Measurements from ENCODE around the gene PPP4R2.

The PPP4R2 gene

GRCh38 chr3:73029321-73029796 lies 32.7 kb downstream of the PPP4R2 start:
- TF ChIP-seq GABPA (IDR thresholded peaks at IDR 0.05; ENCODE audit: low read depth) = no peak
- TF ChIP-seq SPI1 (IDR thresholded peaks at IDR 0.05; ENCODE audit: borderline replicate concordance, low read depth) = no peak
- no peak for TF ChIP-seq POLR2AphosphoS5 (IDR thresholded peaks at IDR 0.05; ENCODE audit: low read depth)
- TF ChIP-seq, protein P1, sequence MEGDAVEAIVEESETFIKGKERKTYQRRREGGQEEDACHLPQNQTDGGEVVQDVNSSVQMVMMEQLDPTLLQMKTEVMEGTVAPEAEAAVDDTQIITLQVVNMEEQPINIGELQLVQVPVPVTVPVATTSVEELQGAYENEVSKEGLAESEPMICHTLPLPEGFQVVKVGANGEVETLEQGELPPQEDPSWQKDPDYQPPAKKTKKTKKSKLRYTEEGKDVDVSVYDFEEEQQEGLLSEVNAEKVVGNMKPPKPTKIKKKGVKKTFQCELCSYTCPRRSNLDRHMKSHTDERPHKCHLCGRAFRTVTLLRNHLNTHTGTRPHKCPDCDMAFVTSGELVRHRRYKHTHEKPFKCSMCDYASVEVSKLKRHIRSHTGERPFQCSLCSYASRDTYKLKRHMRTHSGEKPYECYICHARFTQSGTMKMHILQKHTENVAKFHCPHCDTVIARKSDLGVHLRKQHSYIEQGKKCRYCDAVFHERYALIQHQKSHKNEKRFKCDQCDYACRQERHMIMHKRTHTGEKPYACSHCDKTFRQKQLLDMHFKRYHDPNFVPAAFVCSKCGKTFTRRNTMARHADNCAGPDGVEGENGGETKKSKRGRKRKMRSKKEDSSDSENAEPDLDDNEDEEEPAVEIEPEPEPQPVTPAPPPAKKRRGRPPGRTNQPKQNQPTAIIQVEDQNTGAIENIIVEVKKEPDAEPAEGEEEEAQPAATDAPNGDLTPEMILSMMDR (IDR thresholded peaks at IDR 0.05; ENCODE audit: insufficient read depth, low read length) = no peak
- TF ChIP-seq, protein P2, sequence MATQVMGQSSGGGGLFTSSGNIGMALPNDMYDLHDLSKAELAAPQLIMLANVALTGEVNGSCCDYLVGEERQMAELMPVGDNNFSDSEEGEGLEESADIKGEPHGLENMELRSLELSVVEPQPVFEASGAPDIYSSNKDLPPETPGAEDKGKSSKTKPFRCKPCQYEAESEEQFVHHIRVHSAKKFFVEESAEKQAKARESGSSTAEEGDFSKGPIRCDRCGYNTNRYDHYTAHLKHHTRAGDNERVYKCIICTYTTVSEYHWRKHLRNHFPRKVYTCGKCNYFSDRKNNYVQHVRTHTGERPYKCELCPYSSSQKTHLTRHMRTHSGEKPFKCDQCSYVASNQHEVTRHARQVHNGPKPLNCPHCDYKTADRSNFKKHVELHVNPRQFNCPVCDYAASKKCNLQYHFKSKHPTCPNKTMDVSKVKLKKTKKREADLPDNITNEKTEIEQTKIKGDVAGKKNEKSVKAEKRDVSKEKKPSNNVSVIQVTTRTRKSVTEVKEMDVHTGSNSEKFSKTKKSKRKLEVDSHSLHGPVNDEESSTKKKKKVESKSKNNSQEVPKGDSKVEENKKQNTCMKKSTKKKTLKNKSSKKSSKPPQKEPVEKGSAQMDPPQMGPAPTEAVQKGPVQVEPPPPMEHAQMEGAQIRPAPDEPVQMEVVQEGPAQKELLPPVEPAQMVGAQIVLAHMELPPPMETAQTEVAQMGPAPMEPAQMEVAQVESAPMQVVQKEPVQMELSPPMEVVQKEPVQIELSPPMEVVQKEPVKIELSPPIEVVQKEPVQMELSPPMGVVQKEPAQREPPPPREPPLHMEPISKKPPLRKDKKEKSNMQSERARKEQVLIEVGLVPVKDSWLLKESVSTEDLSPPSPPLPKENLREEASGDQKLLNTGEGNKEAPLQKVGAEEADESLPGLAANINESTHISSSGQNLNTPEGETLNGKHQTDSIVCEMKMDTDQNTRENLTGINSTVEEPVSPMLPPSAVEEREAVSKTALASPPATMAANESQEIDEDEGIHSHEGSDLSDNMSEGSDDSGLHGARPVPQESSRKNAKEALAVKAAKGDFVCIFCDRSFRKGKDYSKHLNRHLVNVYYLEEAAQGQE (IDR thresholded peaks at IDR 0.05; ENCODE audit: insufficient replicate concordance, low read depth) = no peak
- H3K4me3 ChIP-seq (replicated peaks; ENCODE audit: insufficient read depth, low read length) = no peak overlapping the region

GRCh38 chr3:73030073-73030597 lies 33.5 kb downstream of the PPP4R2 start:
- H3K4me3 ChIP-seq (replicated peaks; ENCODE audit: insufficient read depth, low read length) = no peak overlapping the region
- DNase-seq (ENCODE audit: low read depth in 1 of 2, low spot score in 1 of 2) = no peak
- H3K27me3 ChIP-seq (ENCODE audit: insufficient read depth, poor library complexity, severe bottlenecking) = no peaks in the 10 kb centered on the region
- TF ChIP-seq, protein P1 (IDR thresholded peaks at IDR 0.05; ENCODE audit: insufficient read depth, low read length) = no peak
- TF ChIP-seq SPI1 (IDR thresholded peaks at IDR 0.05; ENCODE audit: borderline replicate concordance, low read depth) (no peak), POLR2AphosphoS5 (IDR thresholded peaks at IDR 0.05; ENCODE audit: low read depth) (no peak), GABPA (IDR thresholded peaks at IDR 0.05; ENCODE audit: low read depth) (no peak)
- TF ChIP-seq, protein P2 (IDR thresholded peaks at IDR 0.05; ENCODE audit: insufficient replicate concordance, low read depth) = no peak
- H3K27ac ChIP-seq (replicated peaks) = no peak overlapping the region

More at GRCh38 chr3:73029321-73029796, 32.7 kb downstream of the PPP4R2 start:
- DNase-seq (ENCODE audit: low read depth in 1 of 2, low spot score in 1 of 2) = no peak
- no peaks in the 10 kb centered on the region for H3K27me3 ChIP-seq (ENCODE audit: insufficient read depth, poor library complexity, severe bottlenecking)
- H3K27ac ChIP-seq (replicated peaks) = no peak overlapping the region

- no peak overlapping the region for H3K4me3 ChIP-seq (replicated peaks; ENCODE audit: insufficient read depth, low read length)
- TF ChIP-seq POLR2AphosphoS5 (IDR thresholded peaks at IDR 0.05; ENCODE audit: low read depth) (no peak), GABPA (IDR thresholded peaks at IDR 0.05; ENCODE audit: low read depth) (no peak), SPI1 (IDR thresholded peaks at IDR 0.05; ENCODE audit: borderline replicate concordance, low read depth) (no peak)
- TF ChIP-seq, protein P1 (IDR thresholded peaks at IDR 0.05; ENCODE audit: insufficient read depth, low read length) = no peak
- TF ChIP-seq, protein P2 (IDR thresholded peaks at IDR 0.05; ENCODE audit: insufficient replicate concordance, low read depth) = no peak
- no peaks in the 10 kb centered on the region for H3K27me3 ChIP-seq (ENCODE audit: insufficient read depth, poor library complexity, severe bottlenecking)
- DNase-seq (ENCODE audit: low read depth in 1 of 2, low spot score in 1 of 2) = no peak
- H3K27ac ChIP-seq (replicated peaks) = no peak overlapping the region
Measured at GRCh38 chr3:73031573-73032103, 35.0 kb downstream of the PPP4R2 start.
